Activated T-cell treated with anti-CD3 and anti-CD28 coated beads for 48 hours (primary cell): ENCODE measurements around the gene IQSEC1.
A peak's percentile ranks its signal among the peaks of the same experiment; 100 is the strongest.

Source experiments
- DNase-seq: peaks from one replicate; pipeline ENCODE4 v3.0.0-alpha.2; 2020; ENCODE audit warnings: low read depth

The IQSEC1 gene

GRCh38 chr3:12934431-12934830 is 138.8 kb downstream of the IQSEC1 start:
- no peak for DNase-seq

- no peak for DNase-seq
Measured at GRCh38 chr3:12933901-12934300, 139.3 kb downstream of the IQSEC1 start.

GRCh38 chr3:12932754-12933153 is 140.5 kb downstream of the IQSEC1 start:
- DNase-seq, result no peak

GRCh38 chr3:12932347-12932746 is 140.9 kb downstream of the IQSEC1 start:
- DNase-seq, result no peak

GRCh38 chr3:12931273-12931905 is 141.8 kb downstream of the IQSEC1 start:
- DNase-seq, result no peak

- no peak for DNase-seq
Measured at GRCh38 chr3:12929801-12930200, 143.4 kb downstream of the IQSEC1 start.

- DNase-seq, result no peak
Measured at GRCh38 chr3:12926660-12927059, 146.6 kb downstream of the IQSEC1 start.

GRCh38 chr3:12925648-12926047 is 147.6 kb downstream of the IQSEC1 start:
- no peak for DNase-seq

GRCh38 chr3:12924437-12924836 is 148.8 kb downstream of the IQSEC1 start:
- DNase-seq, result no peak

- no peak for DNase-seq
Measured at GRCh38 chr3:12922881-12923431, 150.3 kb downstream of the IQSEC1 start.

GRCh38 chr3:12922306-12922705 is 150.9 kb downstream of the IQSEC1 start:
- DNase-seq, result no peak

GRCh38 chr3:12921736-12922135 is 151.5 kb downstream of the IQSEC1 start:
- no peak for DNase-seq

- DNase-seq, result no peak
Measured at GRCh38 chr3:12920967-12921366, 152.3 kb downstream of the IQSEC1 start.

GRCh38 chr3:12919205-12919604 is 154.0 kb downstream of the IQSEC1 start:
- no peak for DNase-seq

- no peak for DNase-seq
Measured at GRCh38 chr3:12918231-12918630, 155.0 kb downstream of the IQSEC1 start.

GRCh38 chr3:12916159-12916558 is 157.1 kb downstream of the IQSEC1 start:
- DNase-seq, result peak; percentile 7

- no peak for DNase-seq
Measured at GRCh38 chr3:12914088-12914487, 159.1 kb downstream of the IQSEC1 start.

- no peak for DNase-seq
Measured at GRCh38 chr3:12911881-12912415, 161.3 kb downstream of the IQSEC1 start.

- no peak for DNase-seq
Measured at GRCh38 chr3:12910356-12911099, 162.7 kb downstream of the IQSEC1 start.

- DNase-seq, result no peak
Measured at GRCh38 chr3:12909710-12910109, 163.5 kb downstream of the IQSEC1 start.

- no peak for DNase-seq
Measured at GRCh38 chr3:12908859-12909258, 164.4 kb downstream of the IQSEC1 start.

- no peak for DNase-seq
Measured at GRCh38 chr3:12908136-12908730, 165.0 kb downstream of the IQSEC1 start.

- DNase-seq, result no peak
Measured at GRCh38 chr3:12907729-12908128, 165.5 kb downstream of the IQSEC1 start.
